Panc1 (cell line): Measurements from ENCODE around the gene GOLGA2.

Experiments
- CTCF ChIP-seq: fragments of 450-650 bp; IDR thresholded peaks from 2 replicates; pipeline ENCODE4 v1.5.1; 2017; ENCODE audit warnings: mild to moderate bottlenecking
- SIN3A ChIP-seq: IDR thresholded peaks from 2 replicates; pipeline ENCODE4 v1.6.1; 2012; ENCODE audit warnings: low read depth, mild to moderate bottlenecking, low read length, moderate library complexity, borderline replicate concordance; ENCODE audit not compliant: insufficient read depth

DNA sequence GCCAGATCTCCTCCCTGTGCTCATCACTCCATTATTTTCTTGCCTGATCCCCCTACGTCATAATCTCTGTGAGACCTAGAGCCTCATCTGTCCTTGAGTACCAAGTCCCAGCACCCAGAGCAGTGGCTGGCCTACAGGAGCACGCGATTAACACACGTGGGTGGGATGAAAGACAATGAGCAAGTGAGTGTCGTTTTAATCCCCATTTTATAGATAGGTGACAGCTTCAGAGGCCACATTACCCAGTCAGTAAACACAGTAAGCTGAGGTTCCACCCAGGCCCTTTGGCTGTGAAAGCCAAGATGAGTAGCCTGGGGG lies 29.1 kb upstream of the GOLGA2 start:
- TF ChIP-seq CTCF: no peak
- TF ChIP-seq SIN3A: no peak
